ELF-1 (cell line): Measurements from ENCODE around the gene PNMA8A.

Experiments
- DNase-seq: peaks from one replicate; pipeline ENCODE4 v3.0.0-alpha.2; 2016; ENCODE audit warnings: low read depth, low spot score

The PNMA8A gene

GRCh38 chr19:46428239-46429135 is 42.9 kb downstream of the PNMA8A start, which contains the start of gene PNMA8C:
Gene PNMA8C (minus strand): TSS chr19:46428936. CDS start chr19:46428359, 577 bp downstream.
- peak; percentile 86 for DNase-seq

- DNase-seq: no peak
Observed at GRCh38 chr19:46427518-46428045, 43.8 kb downstream of the PNMA8A start.

- DNase-seq: peak; percentile 86
Observed at GRCh38 chr19:46426506-46427162, 44.7 kb downstream of the PNMA8A start.

- DNase-seq: no peak
Observed at GRCh38 chr19:46426035-46426505, 45.3 kb downstream of the PNMA8A start.

GRCh38 chr19:46423188-46423587 is 48.2 kb downstream of the PNMA8A start:
- no peak for DNase-seq

- DNase-seq: no peak
Observed at GRCh38 chr19:46422344-46422743, 49.0 kb downstream of the PNMA8A start.

GRCh38 chr19:46420056-46420455 is 51.3 kb downstream of the PNMA8A start:
- DNase-seq: no peak
